SU-DHL-6 (cell line): ENCODE results near the gene CIB1.
A peak's percentile ranks its signal among the peaks of the same experiment; 100 is the strongest.

ENCODE experiments used
- H2AFZ ChIP-seq: fragments of 200-600 bp; sonication (generic); 2 replicates; pipeline ENCODE4 v1.6.1; 2014; ENCODE audit warnings: low read depth, mild to moderate bottlenecking, moderate library complexity, mixed read lengths, antibody characterized with exemption, low read length; ENCODE audit not compliant: severe bottlenecking
- H3F3A ChIP-seq: fragments of 200-600 bp; shearing (Covaris generic); 2 replicates; pipeline ENCODE4 v1.6.0; 2016; ENCODE audit warnings: antibody characterized with exemption, mild to moderate bottlenecking; ENCODE audit not compliant: insufficient read depth
- H3K27ac ChIP-seq: fragments of 200-600 bp; sonication (generic); 2 replicates; pipeline ENCODE4 v1.5.1; 2016; ENCODE audit warnings: low read depth, mild to moderate bottlenecking, low read length, moderate library complexity, mixed read lengths
- H3K27me3 ChIP-seq: fragments of 200-600 bp; sonication (generic), shearing (Covaris generic); 2 replicates; pipeline ENCODE4 v1.6.0; 2014; ENCODE audit warnings: mild to moderate bottlenecking, low read length
- H3K36me3 ChIP-seq: fragments of 200-600 bp; sonication (generic); 2 replicates; pipeline ENCODE4 v1.6.1; 2014; ENCODE audit warnings: mild to moderate bottlenecking, low read length, mixed read lengths
- H3K4me2 ChIP-seq: fragments of 300-600, 200-600 bp; shearing (Covaris generic), sonication (generic); 2 replicates; pipeline ENCODE4 v1.6.0; 2014; ENCODE audit warnings: low read length, low read depth, mild to moderate bottlenecking; ENCODE audit not compliant: poor library complexity, severe bottlenecking
- H3K4me3 ChIP-seq: fragments of 200-600 bp; sonication (generic); 2 replicates; pipeline ENCODE4 v1.5.1; 2014; ENCODE audit warnings: antibody characterized with exemption, low read length, mild to moderate bottlenecking, mixed read lengths; ENCODE audit not compliant: insufficient read depth, poor library complexity, severe bottlenecking
- H3K79me2 ChIP-seq: fragments of 200-600 bp; sonication (generic); 2 replicates; pipeline ENCODE4 v1.6.1; 2014; ENCODE audit warnings: mild to moderate bottlenecking, low read length, moderate library complexity; ENCODE audit not compliant: insufficient read depth
- H3K9ac ChIP-seq: fragments of 200-600 bp; sonication (generic); 2 replicates; pipeline ENCODE4 v1.7.0; 2014; ENCODE audit warnings: mild to moderate bottlenecking, low read length
- H3K9me2 ChIP-seq: fragments of 200-600 bp; sonication (generic); replicated peaks from 2 replicates; pipeline ENCODE4 v1.6.1; 2014; ENCODE audit warnings: low read length; ENCODE audit not compliant: insufficient read depth
- H3K9me3 ChIP-seq: fragments of 200-600 bp; sonication (generic); 2 replicates; pipeline ENCODE4 v1.6.1; 2014; ENCODE audit warnings: low read length, mixed read lengths; ENCODE audit not compliant: insufficient read depth
- H4K20me1 ChIP-seq: fragments of 200-600 bp; sonication (generic); 2 replicates; pipeline ENCODE4 v1.6.1; 2014; ENCODE audit warnings: low read depth, mild to moderate bottlenecking, antibody characterized with exemption, low read length, moderate library complexity, mixed read lengths
- CTCF ChIP-seq: fragments of 200-600 bp; sonication (generic); IDR thresholded peaks from one replicate; pipeline ENCODE4 v1.5.1; 2017; ENCODE audit warnings: antibody characterized with exemption, mild to moderate bottlenecking, low read length, moderate library complexity; ENCODE audit not compliant: insufficient read depth, poor library complexity, severe bottlenecking
- EZH2phosphoT487 ChIP-seq: fragments of 200-600 bp; sonication (generic), shearing (Covaris generic); conservative IDR thresholded peaks from 2 replicates; pipeline ENCODE4 v1.6.1; 2018; ENCODE audit warnings: mild to moderate bottlenecking, antibody characterized with exemption, low read length, moderate library complexity, mixed read lengths

Gene CIB1

GRCh38 chr15:90191794-90192509 lies 41.8 kb downstream of the CIB1 start:
- H2AFZ ChIP-seq = peak overlapping the region; percentile 65
- H3K36me3 ChIP-seq = no peaks in the 10 kb centered on the region
- no peak for TF ChIP-seq EZH2phosphoT487
- no peak for TF ChIP-seq CTCF
- no peaks in the 10 kb centered on the region for H4K20me1 ChIP-seq
- no peaks in the 10 kb centered on the region for H3K27me3 ChIP-seq
- peaks cover 11% of the 10 kb centered on the region for H3F3A ChIP-seq
- H3K9me2 ChIP-seq = no peaks in the 10 kb centered on the region
- peak overlapping the region; percentile 95 for H3K27ac ChIP-seq
- peak overlapping the region; percentile 54 for H3K9ac ChIP-seq
- peak overlapping the region; percentile 74 for H3K4me2 ChIP-seq
- H3K4me3 ChIP-seq = no peak overlapping the region
- H3K79me2 ChIP-seq = no peaks in the 10 kb centered on the region
- no peaks in the 10 kb centered on the region for H3K9me3 ChIP-seq

GRCh38 chr15:90191344-90191687 lies 42.4 kb downstream of the CIB1 start:
- TF ChIP-seq CTCF (no peak), EZH2phosphoT487 (no peak)
- H3F3A ChIP-seq = peaks cover 11% of the 10 kb centered on the region
- no peaks in the 10 kb centered on the region for H3K9me2 ChIP-seq
- peak overlapping the region; percentile 74 for H3K4me2 ChIP-seq
- peak overlapping the region; percentile 31 for H3K4me3 ChIP-seq
- H2AFZ ChIP-seq = peak overlapping the region; percentile 65
- H3K9me3 ChIP-seq = no peaks in the 10 kb centered on the region
- no peaks in the 10 kb centered on the region for H4K20me1 ChIP-seq
- H3K27ac ChIP-seq = peak overlapping the region; percentile 95
- H3K9ac ChIP-seq = peak overlapping the region; percentile 54
- H3K27me3 ChIP-seq = no peaks in the 10 kb centered on the region
- H3K79me2 ChIP-seq = no peaks in the 10 kb centered on the region
- no peaks in the 10 kb centered on the region for H3K36me3 ChIP-seq

GRCh38 chr15:90190606-90191343 lies 43.0 kb downstream of the CIB1 start:
- Histone ChIP-seq H3K4me3 (peak overlapping the region; percentile 31), H3K79me2 (no peaks in the 10 kb centered on the region), H3K27ac (peak overlapping the region; percentile 95), H3K27me3 (no peaks in the 10 kb centered on the region), H3F3A (peaks cover 11% of the 10 kb centered on the region), H3K4me2 (peak overlapping the region; percentile 74), H3K36me3 (no peaks in the 10 kb centered on the region), H4K20me1 (no peaks in the 10 kb centered on the region), H2AFZ (peak overlapping the region; percentile 65), H3K9me3 (no peaks in the 10 kb centered on the region), H3K9ac (peak overlapping the region; percentile 54), H3K9me2 (no peaks in the 10 kb centered on the region)
- TF ChIP-seq EZH2phosphoT487 (no peak), CTCF (no peak)
